ENCODE measurements around the gene ATP8A1. TPM values are rescaled to one million over a fixed set of nuclear protein-coding genes. Genes with fewer than 3 reads are reported as not detected.

The ATP8A1 gene
- total RNA-seq, 1 experiment from 2014 or later = 0.19 TPM

GRCh38 chr4:42460043-42460442 is 196.9 kb downstream of the ATP8A1 start:
- Mint-ChIP-seq H3K27ac (ENCODE audit: low read depth, unreplicated experiment) (no peak overlapping the region), H3K27me3 (ENCODE audit: insufficient read depth, unreplicated experiment) (no peaks in the 10 kb centered on the region), H3K4me3 (ENCODE audit: unreplicated experiment) (no peak overlapping the region), H3K9me3 (ENCODE audit: unreplicated experiment) (no peaks in the 10 kb centered on the region), H3K4me1 (ENCODE audit: insufficient read depth, unreplicated experiment) (no peaks in the 10 kb centered on the region), H3K36me3 (ENCODE audit: insufficient read depth, unreplicated experiment) (no peaks in the 10 kb centered on the region)
- no peak for TF ChIP-seq CTCF (IDR thresholded peaks at IDR 0.05; ENCODE audit: unreplicated experiment)
- DNase-seq (ENCODE audit: unreplicated experiment) = no peak
- BruUV-seq (replicated peaks) = no TSS peak
- ChIA-PET CTCF (no interaction called here), POLR2A (no interaction called here)
- intact Hi-C loops (cut with micrococcal nuclease) = no loop called here

- Mint-ChIP-seq H3K27ac (ENCODE audit: low read depth, unreplicated experiment) (no peak overlapping the region), H3K27me3 (ENCODE audit: insufficient read depth, unreplicated experiment) (no peaks in the 10 kb centered on the region), H3K36me3 (ENCODE audit: insufficient read depth, unreplicated experiment) (no peaks in the 10 kb centered on the region), H3K4me1 (ENCODE audit: insufficient read depth, unreplicated experiment) (no peaks in the 10 kb centered on the region), H3K9me3 (ENCODE audit: unreplicated experiment) (no peaks in the 10 kb centered on the region), H3K4me3 (ENCODE audit: unreplicated experiment) (no peak overlapping the region)
- ChIA-PET CTCF (no interaction called here), POLR2A (no interaction called here)
- DNase-seq (ENCODE audit: unreplicated experiment) = no peak
- intact Hi-C loops (cut with micrococcal nuclease) = no loop called here
- no peak for TF ChIP-seq CTCF (IDR thresholded peaks at IDR 0.05; ENCODE audit: unreplicated experiment)
- BruUV-seq (replicated peaks) = no TSS peak
These were observed 198.2 kb downstream of the ATP8A1 start for GRCh38 chr4:42458657-42459056.

GRCh38 chr4:42454755-42455420 is 202.0 kb downstream of the ATP8A1 start:
- ChIA-PET POLR2A (interaction anchor here (0.6 kb wide), 1 partner anchor 10 kb away, joined by 4 read pairs; no protein-coding TSS in a partner anchor), CTCF (no interaction called here)
- no peak for TF ChIP-seq CTCF (IDR thresholded peaks at IDR 0.05; ENCODE audit: unreplicated experiment)
- no peaks in the 10 kb centered on the region for H3K4me1 Mint-ChIP-seq (ENCODE audit: insufficient read depth, unreplicated experiment)
- no peaks in the 10 kb centered on the region for H3K27me3 Mint-ChIP-seq (ENCODE audit: insufficient read depth, unreplicated experiment)
- intact Hi-C loops (cut with micrococcal nuclease) = no loop called here
- H3K4me3 Mint-ChIP-seq (ENCODE audit: unreplicated experiment) = no peak overlapping the region
- no peaks in the 10 kb centered on the region for H3K36me3 Mint-ChIP-seq (ENCODE audit: insufficient read depth, unreplicated experiment)
- no TSS peak for BruUV-seq (replicated peaks)
- DNase-seq (ENCODE audit: unreplicated experiment) = peak; percentile 19
- H3K27ac Mint-ChIP-seq (ENCODE audit: low read depth, unreplicated experiment) = no peak overlapping the region
- H3K9me3 Mint-ChIP-seq (ENCODE audit: unreplicated experiment) = no peaks in the 10 kb centered on the region

GRCh38 chr4:42453612-42454011 is 203.3 kb downstream of the ATP8A1 start:
- intact Hi-C loops (cut with micrococcal nuclease) = no loop called here
- H3K9me3 Mint-ChIP-seq (ENCODE audit: unreplicated experiment) = no peaks in the 10 kb centered on the region
- H3K36me3 Mint-ChIP-seq (ENCODE audit: insufficient read depth, unreplicated experiment) = no peaks in the 10 kb centered on the region
- BruUV-seq (replicated peaks) = no TSS peak
- ChIA-PET CTCF (no interaction called here), POLR2A (no interaction called here)
- no peak overlapping the region for H3K27ac Mint-ChIP-seq (ENCODE audit: low read depth, unreplicated experiment)
- no peaks in the 10 kb centered on the region for H3K4me1 Mint-ChIP-seq (ENCODE audit: insufficient read depth, unreplicated experiment)
- DNase-seq (ENCODE audit: unreplicated experiment) = no peak
- no peaks in the 10 kb centered on the region for H3K27me3 Mint-ChIP-seq (ENCODE audit: insufficient read depth, unreplicated experiment)
- H3K4me3 Mint-ChIP-seq (ENCODE audit: unreplicated experiment) = no peak overlapping the region
- no peak for TF ChIP-seq CTCF (IDR thresholded peaks at IDR 0.05; ENCODE audit: unreplicated experiment)

Measured in MCF 10A (cell line).